IPS DF 4.7 (cell line): ENCODE results near the gene SRGAP2B.
"Not testable (repeated sequence)": the region's sequence is repeated elsewhere in the genome, so short reads cannot be mapped to it uniquely, and the experiment has no call there.

ENCODE experiments used
- DNase-seq: peaks from one replicate; pipeline ENCODE4 v3.0.0-alpha.2; 2013; ENCODE audit warnings: low spot score; ENCODE audit errors: extremely low read depth

The SRGAP2B gene

DNA sequence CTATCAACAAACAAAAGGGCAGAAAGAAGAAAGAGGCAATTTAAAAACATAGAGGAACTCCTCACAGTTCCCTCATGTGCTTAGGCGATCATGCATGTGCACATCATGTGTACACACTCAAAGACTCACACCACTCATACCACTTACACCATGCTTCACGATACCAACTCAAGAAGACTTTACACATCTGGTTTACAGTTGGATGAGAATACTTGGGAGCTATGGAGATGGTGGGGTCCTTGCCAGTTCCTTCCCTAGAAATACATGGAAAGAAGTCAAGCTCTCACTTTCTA is 96.2 kb downstream of the SRGAP2B start:
- not testable (repeated sequence) for DNase-seq

DNA sequence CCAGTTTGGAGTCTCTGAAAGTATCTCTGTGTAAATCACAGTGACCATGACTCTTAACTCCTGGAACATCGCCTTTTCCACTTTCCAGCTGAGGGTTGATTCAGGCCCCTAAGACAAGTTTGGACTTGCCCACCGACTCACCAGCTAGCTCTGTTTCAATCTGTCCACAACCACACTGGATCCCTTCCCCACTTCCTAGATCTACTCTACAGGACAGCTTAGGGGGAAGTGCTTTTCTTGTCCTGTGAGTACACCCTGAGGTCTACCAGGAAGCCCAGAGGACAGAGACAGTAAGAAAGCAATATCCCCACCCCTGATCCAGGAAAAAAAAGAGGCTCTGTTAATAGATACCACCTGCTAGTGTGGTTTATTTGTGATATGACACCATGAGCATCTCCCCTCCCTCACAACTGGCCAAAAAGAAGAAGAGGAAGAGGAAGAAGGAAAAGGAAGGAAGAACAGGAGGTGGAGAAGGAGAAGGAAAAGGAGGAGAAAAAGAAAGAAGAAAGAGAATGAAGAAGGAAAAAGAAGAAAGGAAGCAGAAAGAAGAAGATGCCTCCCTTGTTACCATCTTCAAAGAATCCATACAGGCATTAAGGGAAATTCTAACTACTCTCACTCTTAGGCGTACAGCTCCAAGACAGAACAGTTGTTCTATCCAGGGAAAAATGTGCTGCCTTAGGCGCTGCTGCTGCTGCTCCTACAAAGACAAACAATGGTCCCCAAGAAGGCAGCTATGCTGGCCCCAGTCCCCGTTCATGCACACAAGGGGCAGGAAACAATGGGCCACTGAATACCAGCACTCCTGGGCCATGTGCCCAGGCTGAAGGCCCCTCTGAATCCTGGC is 96.8 kb downstream of the SRGAP2B start:
- not testable (repeated sequence) for DNase-seq

DNA sequence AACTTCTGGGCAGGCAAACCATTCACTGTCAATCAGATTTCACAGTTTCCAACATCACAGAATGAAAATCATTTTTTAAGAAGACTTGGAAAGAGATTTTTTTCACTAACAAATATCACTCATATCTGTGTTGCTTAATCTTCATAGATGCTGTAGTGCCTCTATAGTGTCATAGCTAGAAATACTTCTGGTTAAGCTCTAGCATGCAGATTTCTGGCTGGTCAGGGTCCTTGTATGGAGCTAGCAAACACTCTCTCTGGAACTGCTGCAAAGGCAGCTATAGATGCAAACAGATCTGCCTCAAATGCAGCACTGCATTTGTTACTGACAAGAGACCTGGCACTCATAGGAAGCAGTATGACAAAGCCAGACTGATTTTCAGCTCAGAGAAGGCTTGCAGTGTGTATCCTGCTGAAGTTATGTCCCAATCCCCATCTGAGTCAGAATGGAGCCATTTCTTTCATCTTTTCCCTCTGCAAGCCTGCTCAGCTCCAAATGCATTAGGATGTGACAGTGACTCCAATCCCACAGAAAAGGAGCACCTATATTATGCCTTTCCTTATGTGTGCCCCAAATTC is 99.2 kb downstream of the SRGAP2B start:
- not testable (repeated sequence) for DNase-seq

DNA sequence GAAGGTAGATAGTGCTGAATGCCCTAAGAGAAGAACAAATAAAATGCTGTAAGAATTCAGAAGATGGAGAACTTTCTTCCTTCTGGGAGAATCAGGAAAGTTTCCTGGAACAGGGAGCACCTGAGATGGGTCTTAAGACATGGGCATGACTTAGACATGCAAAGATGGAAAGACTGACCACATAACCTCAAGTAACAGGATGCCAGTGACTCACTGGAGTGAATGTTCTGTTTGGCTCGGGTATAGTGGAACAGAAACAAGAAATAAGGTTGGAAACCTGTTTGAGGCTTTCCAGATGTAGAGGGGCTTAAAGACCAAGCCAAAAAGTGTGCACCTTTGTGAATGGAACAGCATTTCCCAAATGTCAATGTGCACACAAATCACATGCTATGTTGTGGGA is 102.2 kb downstream of the SRGAP2B start:
- not testable (repeated sequence) for DNase-seq

DNA sequence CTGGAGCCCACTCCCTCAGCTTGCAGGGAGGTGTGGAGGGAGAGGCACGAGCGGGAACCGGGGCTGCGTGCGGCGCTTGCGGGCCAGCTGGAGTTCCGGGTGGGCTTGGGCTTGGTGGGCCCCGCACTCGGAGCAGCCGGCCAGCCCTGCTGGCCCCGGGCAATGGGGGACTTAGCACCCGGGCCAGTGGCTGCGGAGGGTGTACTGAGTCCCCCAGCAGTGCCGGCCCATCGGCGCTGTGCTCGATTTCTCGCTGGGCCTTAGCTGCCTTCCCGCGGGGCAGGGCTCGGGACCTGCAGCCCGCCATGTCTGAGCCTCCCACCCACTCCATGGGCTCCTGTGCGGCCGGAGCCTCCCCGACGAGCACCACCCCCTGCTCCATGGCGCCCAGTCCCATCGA is 104.5 kb downstream of the SRGAP2B start:
- DNase-seq = not testable (repeated sequence)

DNA sequence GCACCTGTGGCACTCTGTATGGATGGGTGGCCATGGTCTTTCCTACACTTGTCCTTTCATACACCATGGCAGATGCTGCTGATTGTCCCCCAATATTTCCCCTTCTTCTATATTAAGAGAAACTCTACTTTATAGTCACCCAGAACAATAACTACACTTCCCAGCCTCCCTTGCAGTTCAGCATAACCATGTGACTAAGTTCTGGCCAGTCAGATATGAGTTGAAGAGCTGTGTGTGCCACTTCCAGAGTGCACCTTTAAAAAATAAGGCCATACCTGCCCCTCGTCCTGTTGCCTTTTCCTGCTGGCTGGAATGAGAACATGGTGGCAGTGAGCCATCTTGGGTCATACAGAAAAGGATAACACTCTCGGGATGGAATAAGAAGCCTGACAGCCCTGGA is 108.0 kb downstream of the SRGAP2B start:
- not testable (repeated sequence) for DNase-seq

DNA sequence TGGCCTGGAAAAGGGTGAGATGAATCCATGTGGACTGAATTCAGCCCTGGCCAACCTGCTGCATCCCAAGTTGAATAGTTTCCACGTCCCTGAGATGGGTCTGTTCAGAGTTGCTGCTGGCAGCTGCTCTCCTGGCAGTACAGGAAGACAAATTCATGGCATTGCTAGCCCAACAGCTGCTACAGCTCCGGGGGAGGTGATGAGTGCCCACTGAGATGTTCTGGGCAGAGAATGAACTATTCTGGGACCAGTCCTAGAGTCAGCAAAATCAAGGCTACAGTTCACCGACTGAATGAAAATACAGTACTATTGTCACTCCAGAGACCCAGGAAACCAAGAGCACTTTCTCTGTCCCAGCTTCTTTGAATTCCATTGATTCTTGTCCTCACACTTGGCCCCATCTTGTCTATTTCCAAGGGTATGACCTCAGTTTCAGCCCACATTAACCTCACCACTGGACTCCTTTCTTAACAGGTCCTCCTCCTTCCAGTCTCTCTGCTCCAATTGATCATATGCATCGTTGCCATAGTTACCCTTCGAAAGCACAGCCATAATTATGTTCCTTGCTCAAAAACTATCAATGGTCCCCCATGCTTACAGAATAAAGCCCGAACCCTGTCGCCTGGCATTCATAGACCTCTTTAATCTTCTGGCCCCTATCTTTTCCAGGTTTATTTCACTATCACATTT is 108.8 kb downstream of the SRGAP2B start:
- not testable (repeated sequence) for DNase-seq

DNA sequence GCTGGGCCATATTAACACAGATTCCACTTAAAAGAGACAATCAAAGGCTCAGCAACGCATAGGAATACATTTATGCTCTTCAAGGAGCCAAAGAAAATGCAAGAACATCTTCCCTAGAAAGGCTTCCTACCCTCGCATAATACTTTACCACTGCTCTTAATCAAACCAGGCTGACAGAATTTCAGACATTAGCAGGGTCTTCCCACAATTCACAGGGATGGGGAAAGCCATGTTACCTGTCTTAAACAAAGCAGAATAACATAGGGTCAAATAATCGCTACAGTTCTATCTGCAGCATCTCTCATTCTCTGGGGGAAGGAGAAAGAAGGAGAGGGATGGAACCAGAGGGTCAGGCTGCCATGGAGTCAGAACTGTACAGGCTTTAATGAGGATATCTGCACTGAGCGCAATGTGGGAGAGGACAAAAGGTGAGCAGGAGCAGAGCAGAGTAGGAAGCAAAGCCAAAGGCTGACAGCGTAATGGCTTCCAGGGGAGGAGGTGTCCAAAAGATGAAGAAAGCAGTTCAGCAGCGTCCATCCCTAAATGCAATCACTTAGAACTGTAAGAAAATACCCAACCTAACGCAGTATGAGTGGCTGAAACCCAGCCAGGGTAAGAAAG is 109.5 kb downstream of the SRGAP2B start:
- not testable (repeated sequence) for DNase-seq

DNA sequence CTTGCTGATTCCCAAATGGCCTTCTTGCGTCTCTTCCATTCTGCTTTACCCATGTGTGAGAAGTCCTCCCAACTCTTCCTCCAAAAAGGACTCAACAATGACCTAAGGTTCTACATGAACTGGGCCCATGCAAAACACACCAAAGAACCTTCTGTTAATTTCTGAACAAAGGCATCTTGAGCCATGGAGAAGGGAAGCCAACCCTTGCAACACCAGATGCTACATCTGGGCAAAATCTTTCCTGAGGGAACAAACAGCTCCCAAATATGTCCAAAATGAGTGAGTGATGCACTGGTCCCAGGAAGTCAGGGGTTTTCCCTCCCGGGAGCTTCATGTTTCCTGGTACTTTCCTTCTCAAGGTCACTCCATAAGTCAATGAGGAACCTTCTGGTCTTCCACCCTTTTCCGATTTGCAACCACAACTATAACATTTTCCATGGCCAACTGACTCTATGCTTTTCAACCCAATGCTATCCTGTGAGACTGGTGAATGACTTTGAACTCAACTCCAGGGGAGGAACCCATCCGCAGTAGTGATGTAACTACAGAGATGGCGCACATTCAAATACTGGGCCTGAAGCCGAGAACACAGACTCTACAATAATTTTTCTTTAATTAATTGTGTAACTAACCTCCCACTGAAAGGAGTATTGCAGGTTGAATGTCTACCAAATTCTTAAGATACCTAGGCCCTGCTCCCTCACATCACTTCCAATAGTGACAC is 112.2 kb downstream of the SRGAP2B start:
- DNase-seq = not testable (repeated sequence)

DNA sequence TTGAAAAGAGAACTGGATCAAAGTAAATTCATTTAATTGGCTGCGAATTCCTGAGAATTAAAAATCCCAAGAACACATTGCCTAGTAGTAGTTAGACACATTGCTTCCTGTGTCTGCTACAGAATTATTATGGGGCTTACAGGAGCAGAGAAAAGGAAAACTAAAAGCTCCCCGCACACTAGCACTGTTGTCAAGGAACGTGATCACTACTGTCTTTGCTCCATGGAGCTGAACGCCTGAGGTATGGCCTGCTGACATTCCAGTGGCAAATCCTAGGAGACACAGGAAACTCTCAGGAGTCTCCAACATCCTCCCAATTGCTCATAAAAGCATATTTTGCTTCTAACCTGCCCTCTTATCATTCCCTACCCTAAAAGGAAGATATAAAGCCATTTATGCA is 114.0 kb downstream of the SRGAP2B start:
- DNase-seq = not testable (repeated sequence)

DNA sequence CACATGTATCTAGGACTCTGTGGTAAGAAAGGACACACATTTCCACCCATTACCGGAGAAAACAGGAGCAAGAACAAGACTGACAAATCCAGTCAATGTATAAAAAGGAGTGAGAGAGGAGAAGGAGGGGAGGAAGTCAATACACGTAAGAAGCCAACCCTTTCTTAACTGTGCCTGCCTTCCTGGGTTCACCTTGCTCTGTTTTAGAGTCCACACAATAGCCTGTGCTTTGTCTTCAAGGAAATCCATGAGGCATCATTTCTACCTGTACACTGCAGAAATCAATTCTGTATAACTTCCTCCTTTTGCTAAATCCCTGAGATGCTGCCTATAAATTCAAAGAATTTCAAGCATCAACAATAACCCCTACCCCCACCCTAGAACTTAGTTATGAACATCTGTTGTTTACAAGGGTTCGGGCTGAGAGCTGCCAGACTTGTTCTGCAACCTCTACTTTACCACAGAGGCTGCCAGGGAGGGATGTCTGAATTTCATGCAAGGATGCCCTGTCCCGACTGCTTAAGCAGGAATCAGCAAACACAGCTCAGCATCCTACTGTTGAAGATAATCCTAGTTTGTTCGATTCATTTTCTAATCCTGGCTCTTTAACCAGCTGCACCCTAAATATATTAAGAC is 115.0 kb downstream of the SRGAP2B start:
- DNase-seq = not testable (repeated sequence)

DNA sequence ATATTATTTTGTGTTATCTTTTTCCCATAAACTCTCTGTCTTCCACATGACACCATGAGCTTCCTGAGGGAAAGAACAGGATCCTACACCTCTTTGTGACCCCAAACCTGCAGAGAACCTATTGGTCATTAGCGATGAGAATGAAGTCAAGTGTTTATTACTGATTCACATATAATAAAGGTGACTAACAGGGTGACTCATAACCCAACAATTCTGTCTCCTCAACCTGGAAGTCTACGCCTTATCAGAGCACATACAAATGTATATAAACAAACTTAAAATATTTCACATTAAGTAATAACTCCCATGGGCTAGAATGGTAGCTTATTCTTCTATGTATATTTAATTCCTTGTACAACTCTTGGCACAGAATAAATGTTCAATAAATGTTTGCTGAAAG is 117.3 kb downstream of the SRGAP2B start:
- DNase-seq = not testable (repeated sequence)

DNA sequence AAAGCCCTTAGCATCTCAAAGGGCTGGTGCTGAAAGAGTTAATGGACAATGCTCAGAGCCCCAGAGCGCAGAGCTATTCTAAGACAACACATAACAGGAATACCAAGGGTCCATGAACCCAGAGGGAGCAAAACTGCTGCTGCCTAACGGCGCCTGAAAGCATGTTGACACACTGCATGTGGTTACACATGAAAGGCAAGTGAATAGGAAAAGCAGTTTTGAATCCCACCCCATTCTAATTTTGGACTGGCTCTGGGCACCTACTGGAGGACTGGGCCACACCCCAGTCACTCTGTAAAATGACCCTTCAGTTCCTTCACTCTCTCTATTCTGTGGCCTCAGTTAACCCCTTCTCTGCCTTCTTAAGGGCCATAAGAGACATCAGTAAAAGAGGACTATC is 123.2 kb downstream of the SRGAP2B start:
- not testable (repeated sequence) for DNase-seq

DNA sequence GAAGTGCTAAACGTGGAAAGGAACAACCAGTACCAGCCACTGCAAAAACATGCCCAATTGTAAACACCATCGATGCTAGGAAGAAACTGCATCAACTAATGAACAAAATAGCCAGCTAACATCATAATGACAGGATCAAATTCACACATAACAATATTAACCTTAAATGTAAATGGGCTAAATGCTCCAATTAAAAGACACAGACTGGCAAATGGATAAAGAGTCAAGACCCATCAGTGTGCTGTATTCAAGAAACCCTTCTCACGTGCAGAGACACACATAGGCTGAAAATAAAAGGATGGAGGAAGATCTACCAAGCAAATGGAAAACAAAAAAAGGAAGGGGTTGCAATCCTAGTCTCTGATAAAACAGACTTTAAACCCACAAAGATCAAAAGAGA is 128.6 kb downstream of the SRGAP2B start:
- DNase-seq = not testable (repeated sequence)

DNA sequence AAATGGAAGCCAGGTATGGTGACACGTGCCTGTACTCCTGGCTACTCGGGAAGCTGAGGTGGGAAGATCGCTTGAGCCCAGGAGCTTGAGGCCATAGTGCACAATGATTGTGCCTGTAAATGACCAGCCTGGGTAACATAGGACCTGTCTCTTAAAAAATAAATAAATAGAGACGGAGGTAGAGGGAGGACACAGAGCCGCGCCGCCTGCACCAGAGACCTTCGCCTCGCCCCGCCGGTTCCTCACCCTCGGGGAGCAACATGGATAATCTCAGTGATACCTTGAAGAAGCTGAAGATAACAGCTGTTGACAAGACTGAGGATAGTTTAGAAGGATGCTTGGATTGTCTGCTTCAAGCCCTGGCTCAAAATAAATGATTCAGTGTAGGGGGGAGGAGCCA is 130.4 kb downstream of the SRGAP2B start:
- not testable (repeated sequence) for DNase-seq

DNA sequence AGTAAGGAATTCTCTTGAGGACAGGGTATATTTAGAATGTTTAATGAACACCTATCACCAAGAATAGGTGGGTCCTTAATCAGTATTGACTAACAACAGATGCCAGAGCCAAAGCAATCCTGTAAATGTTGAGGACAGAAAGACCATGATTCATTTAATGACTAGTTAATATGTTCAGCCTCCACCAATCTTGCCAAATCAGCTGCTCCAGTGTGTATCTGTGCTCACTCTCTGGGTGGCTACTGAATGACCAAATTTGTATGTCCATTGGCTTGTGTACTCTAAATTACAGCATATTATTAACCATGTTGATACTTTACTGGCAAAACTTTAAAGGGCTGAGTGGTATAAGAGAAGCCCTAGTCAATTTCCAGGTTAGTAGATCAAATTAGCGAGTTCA is 130.9 kb downstream of the SRGAP2B start:
- not testable (repeated sequence) for DNase-seq

DNA sequence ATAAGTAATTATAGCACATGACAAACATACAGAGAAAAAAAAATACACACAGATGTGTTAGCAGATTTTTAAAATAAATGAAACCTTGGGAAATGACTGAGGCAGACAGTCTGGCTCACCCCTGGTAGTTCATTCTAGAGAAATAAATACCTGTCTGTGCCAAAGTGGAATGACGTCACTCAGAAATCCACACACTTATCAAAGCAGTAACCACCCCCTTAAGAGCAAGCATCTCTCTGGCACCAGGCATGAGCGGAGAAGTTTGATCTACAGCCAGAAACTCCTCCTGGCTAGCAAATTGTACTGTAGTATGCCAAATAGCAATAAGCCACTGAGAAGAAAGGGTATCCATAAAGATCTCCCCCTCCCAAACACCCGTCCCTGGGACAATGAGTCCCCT is 131.6 kb downstream of the SRGAP2B start:
- DNase-seq = not testable (repeated sequence)

DNA sequence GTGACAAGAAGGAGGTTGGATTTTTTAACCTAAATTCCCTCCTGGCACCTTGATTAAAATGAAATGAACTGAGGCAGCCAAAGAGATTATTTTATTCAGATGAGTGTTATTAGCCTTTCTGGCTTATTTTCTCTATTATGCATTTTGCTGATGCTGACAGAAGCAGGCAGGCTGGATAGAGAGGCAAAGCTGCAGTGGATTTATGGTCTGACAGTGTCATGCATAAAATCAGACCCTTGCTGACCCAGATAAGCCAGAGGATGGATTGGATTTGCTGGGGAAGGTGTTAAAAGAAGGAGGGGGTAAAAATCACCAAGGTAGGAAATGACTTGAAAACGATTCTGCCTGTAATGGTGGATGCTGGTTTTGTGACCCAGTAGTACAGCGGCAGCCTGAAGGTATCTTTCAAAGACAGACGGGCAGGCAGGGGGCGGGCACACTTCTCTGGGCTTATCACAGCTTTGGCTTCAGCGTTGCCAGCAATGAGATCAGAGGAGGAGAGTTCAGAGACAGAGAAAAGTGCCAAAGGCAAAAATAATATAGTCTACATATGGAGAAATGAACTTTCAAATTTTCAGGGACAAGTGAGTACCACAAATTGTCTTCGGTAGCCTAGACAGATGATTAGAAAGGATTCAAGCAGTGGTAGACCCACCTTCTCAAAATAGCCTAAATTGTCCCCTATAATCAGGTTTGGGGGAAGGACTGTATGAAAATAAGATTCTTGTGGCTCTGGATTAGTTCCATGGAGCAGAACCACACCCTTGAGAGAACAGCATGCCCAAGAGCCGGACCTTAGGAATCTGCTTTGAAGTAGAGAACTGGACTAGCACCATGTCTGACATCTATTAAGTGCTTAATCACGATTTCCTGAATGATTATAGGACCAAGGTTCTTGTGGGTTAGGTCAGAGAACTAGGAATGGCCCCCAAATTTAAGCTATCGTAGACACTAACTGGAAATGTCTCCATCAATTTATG is 133.2 kb downstream of the SRGAP2B start:
- DNase-seq = not testable (repeated sequence)

DNA sequence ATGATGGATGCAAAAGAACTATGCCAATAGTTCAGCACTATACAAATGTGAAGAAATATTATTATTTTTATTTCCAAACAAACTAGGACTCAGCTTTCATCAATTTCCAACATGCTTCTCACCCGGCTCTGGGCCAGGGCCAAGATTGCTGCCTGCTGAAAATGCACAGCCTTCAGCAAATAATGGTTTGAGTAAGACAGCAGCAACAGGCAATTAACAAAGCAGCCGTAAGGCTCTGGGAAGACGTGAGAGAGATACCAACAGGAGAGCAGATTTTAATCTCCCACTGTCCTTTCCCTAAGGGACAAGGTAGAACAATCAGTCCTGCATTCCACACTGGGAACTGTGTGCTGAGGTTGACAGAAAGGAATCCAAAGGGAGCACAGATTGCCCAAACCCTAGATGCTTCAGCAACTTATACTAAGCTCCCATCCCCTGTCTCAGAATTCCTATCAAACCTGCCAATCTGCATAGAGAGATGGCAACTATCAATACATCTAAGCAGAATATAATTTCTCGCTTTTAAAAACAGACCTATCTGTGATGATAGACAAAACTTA is 134.1 kb downstream of the SRGAP2B start:
- DNase-seq = not testable (repeated sequence)
